ENCODE measurements around the gene TMCO4. TPM values are rescaled to one million over a fixed set of nuclear protein-coding genes. Genes with fewer than 3 reads are reported as not detected.

TMCO4 gene
- total and polyA plus RNA-seq, 2 donors (not counting 1 experiment from before 2014, with no cell fraction given) = 21.7 to 31.3 TPM

DNA sequence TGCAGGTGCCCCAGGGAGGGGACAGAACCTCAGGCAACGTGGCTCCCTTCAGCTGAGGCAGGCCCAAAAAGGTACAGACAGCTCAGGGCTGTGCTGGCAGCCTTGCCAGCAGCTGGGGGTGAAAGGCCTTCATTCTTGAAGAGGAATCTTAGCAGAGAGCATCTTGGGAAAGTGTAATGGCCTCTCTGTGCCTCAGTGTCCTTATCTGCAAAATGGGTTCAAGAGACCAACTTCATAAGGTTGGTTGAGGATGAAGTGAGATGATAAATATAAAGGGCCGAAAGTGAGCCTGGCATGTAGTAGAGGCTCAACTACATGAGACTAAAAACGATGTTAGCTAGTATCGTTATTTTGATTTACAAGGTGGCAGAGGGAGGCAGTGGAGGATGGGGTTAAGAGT, 26.2 kb downstream of the TMCO4 start:
- H3K9me3 Mint-ChIP-seq (ENCODE audit: insufficient read depth) = peaks cover 2% of the 10 kb centered on the region
- Histone ChIP-seq H3K9me3 (ENCODE audit: control extremely low read depth in 1 of 3, control insufficient read depth in 2 of 3, insufficient read depth in 1 of 3, low read length in 2 of 3) (peaks cover 0 to 7% (median 0%) of the 10 kb centered on the region in 3 donors), H3K4me3 (ENCODE audit: control extremely low read depth in 1 of 5, extremely low read depth in 1 of 5, insufficient read depth in 1 of 5, low read depth in 2 of 5, low read length in 4 of 5) (no peak overlapping the region), H3K27ac (ENCODE audit: low read length in 2 of 2) (no peak overlapping the region), H3K4me2 (replicated peaks; ENCODE audit: low read depth, low read length, poor library complexity, severe bottlenecking) (no peak overlapping the region), H3K36me3 (replicated peaks in 1 of 2; ENCODE audit: control extremely low read depth in 1 of 2, control insufficient read depth in 1 of 2, extremely low read depth in 1 of 2, insufficient read depth in 2 of 2, low read length in 1 of 2) (peaks cover 0 to 36% of the 10 kb centered on the region in 2 experiments), H3K4me1 (ENCODE audit: control insufficient read depth in 2 of 2, insufficient read depth in 2 of 2, low read length in 2 of 2) (no peaks in the 10 kb centered on the region), H3K79me2 (ENCODE audit: control insufficient read depth, insufficient read depth, low read length) (no peaks in the 10 kb centered on the region), H4K20me1 (ENCODE audit: control insufficient read depth, insufficient read depth, low read length, poor library complexity, severe bottlenecking) (no peaks in the 10 kb centered on the region), H2AFZ (ENCODE audit: insufficient read depth, low read depth, low read length, poor library complexity, severe bottlenecking) (no peak overlapping the region), H3K27me3 (replicated peaks in 1 of 4; ENCODE audit: control extremely low read depth in 1 of 4, control insufficient read depth in 3 of 4, insufficient read depth in 4 of 4, low read length in 3 of 4) (no peaks in the 10 kb centered on the region), H3K9ac (ENCODE audit: low read length) (no peak overlapping the region)
- no peak overlapping the region for H3K27ac Mint-ChIP-seq
- DNase-seq (no peak), ATAC-seq (ENCODE audit: low read depth) (no peak)
- H3K4me1 Mint-ChIP-seq = no peaks in the 10 kb centered on the region
- CTCF ChIA-PET = interaction anchor here (0.7 to 0.9 kb wide), 2 partner anchors 8 to 70 kb away, joined by 3 read pairs; no protein-coding TSS in a partner anchor
- no peak overlapping the region for H3K4me3 Mint-ChIP-seq
- POLR2A ChIA-PET = no interaction called here
- no peaks in the 10 kb centered on the region for H3K27me3 Mint-ChIP-seq
- TF ChIP-seq, protein P1, sequence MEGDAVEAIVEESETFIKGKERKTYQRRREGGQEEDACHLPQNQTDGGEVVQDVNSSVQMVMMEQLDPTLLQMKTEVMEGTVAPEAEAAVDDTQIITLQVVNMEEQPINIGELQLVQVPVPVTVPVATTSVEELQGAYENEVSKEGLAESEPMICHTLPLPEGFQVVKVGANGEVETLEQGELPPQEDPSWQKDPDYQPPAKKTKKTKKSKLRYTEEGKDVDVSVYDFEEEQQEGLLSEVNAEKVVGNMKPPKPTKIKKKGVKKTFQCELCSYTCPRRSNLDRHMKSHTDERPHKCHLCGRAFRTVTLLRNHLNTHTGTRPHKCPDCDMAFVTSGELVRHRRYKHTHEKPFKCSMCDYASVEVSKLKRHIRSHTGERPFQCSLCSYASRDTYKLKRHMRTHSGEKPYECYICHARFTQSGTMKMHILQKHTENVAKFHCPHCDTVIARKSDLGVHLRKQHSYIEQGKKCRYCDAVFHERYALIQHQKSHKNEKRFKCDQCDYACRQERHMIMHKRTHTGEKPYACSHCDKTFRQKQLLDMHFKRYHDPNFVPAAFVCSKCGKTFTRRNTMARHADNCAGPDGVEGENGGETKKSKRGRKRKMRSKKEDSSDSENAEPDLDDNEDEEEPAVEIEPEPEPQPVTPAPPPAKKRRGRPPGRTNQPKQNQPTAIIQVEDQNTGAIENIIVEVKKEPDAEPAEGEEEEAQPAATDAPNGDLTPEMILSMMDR (IDR thresholded peaks at IDR 0.05) = no peak
- TF ChIP-seq EZH2 (IDR thresholded peaks at IDR 0.05; ENCODE audit: borderline replicate concordance, insufficient read depth, low read depth, low read length, poor library complexity, severe bottlenecking) = no peak
- intact Hi-C loops (cut with micrococcal nuclease) = no loop called here
- WGBS (ENCODE audit: insufficient coverage) = 84% methylated on average over 4 of the region's 4 CpGs

DNA sequence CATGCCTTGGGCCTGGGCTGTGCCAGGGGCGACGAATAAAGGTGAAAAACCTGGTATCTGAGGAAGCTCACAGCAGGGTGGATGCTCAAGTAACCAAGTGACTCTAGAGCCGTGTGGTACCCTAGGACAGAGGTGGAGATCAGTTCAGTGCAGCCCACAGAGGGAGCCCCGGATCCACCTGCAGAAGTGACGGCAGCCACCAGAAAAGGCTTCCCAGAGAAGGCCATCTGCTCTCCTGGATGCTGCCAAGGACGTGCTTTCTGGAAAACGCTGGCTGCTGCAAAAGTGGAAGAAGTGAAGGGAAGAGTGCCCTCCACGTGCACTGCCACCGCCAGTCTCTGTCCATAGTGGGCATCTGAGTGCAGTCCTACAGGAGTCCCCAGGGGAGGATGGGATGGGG, 27.7 kb downstream of the TMCO4 start:
- H3K4me2 ChIP-seq (replicated peaks; ENCODE audit: low read depth, low read length, poor library complexity, severe bottlenecking) = no peak overlapping the region
- no peaks in the 10 kb centered on the region for H4K20me1 ChIP-seq (ENCODE audit: control insufficient read depth, insufficient read depth, low read length, poor library complexity, severe bottlenecking)
- H3K79me2 ChIP-seq (ENCODE audit: control insufficient read depth, insufficient read depth, low read length) = no peaks in the 10 kb centered on the region
- ATAC-seq (ENCODE audit: low read depth) (no peak), DNase-seq (no peak)
- Mint-ChIP-seq H3K4me3 (no peak overlapping the region), H3K9me3 (ENCODE audit: insufficient read depth) (no peaks in the 10 kb centered on the region), H3K27ac (no peak overlapping the region), H3K27me3 (no peaks in the 10 kb centered on the region), H3K4me1 (no peaks in the 10 kb centered on the region)
- 97% methylated on average over 9 of the region's 9 CpGs for WGBS (ENCODE audit: insufficient coverage)
- H3K27ac ChIP-seq (ENCODE audit: low read length in 2 of 2) = no peak overlapping the region
- intact Hi-C loops (cut with micrococcal nuclease) = no loop called here
- no peak overlapping the region for H3K9ac ChIP-seq (ENCODE audit: low read length)
- ChIA-PET CTCF (no interaction called here), POLR2A (no interaction called here)
- peaks cover 0 to 1% (median 0%) of the 10 kb centered on the region in 3 donors for H3K9me3 ChIP-seq (ENCODE audit: control extremely low read depth in 1 of 3, control insufficient read depth in 2 of 3, insufficient read depth in 1 of 3, low read length in 2 of 3)
- H2AFZ ChIP-seq (ENCODE audit: insufficient read depth, low read depth, low read length, poor library complexity, severe bottlenecking) = no peak overlapping the region
- H3K4me1 ChIP-seq (ENCODE audit: control insufficient read depth in 2 of 2, insufficient read depth in 2 of 2, low read length in 2 of 2) = no peaks in the 10 kb centered on the region
- no peak overlapping the region for H3K4me3 ChIP-seq (ENCODE audit: control extremely low read depth in 1 of 5, extremely low read depth in 1 of 5, insufficient read depth in 1 of 5, low read depth in 2 of 5, low read length in 4 of 5)
- H3K36me3 ChIP-seq (replicated peaks in 1 of 2; ENCODE audit: control extremely low read depth in 1 of 2, control insufficient read depth in 1 of 2, extremely low read depth in 1 of 2, insufficient read depth in 2 of 2, low read length in 1 of 2) = peaks cover 0 to 29% of the 10 kb centered on the region in 2 experiments
- no peaks in the 10 kb centered on the region for H3K27me3 ChIP-seq (replicated peaks in 1 of 4; ENCODE audit: control extremely low read depth in 1 of 4, control insufficient read depth in 3 of 4, insufficient read depth in 4 of 4, low read length in 3 of 4)
- TF ChIP-seq, protein P1 (IDR thresholded peaks at IDR 0.05) = no peak
- no peak for TF ChIP-seq EZH2 (IDR thresholded peaks at IDR 0.05; ENCODE audit: borderline replicate concordance, insufficient read depth, low read depth, low read length, poor library complexity, severe bottlenecking)

Data from B cell (primary cell).